GM18951 (cell line): ENCODE measurements around the gene GREM2.

Source experiments
- POLR2A ChIP-seq: IDR thresholded peaks from 4 replicates; pipeline ENCODE4 v1.6.1; 2011; ENCODE audit warnings: mild to moderate bottlenecking; ENCODE audit not compliant: insufficient read length, insufficient read depth; ENCODE audit errors: extremely low read depth
- in situ Hi-C: fragments of 300-500 bp; cut with MboI; formaldehyde crosslinking; loops from one replicate; pipeline ENCODE4 v1.12.0; 2022; ENCODE audit warnings: low sequenced_read_pairs, mixed read lengths, inconsistent platforms; ENCODE audit not compliant: unreplicated experiment

The GREM2 gene

GRCh38 chr1:240619906-240620621 is 8.1 kb upstream of the GREM2 start:
- in situ Hi-C loops = no loop called here
- no peak for TF ChIP-seq POLR2A

GRCh38 chr1:240619357-240619756 is 7.4 kb upstream of the GREM2 start:
- TF ChIP-seq POLR2A = no peak
- in situ Hi-C loops = no loop called here

GRCh38 chr1:240618946-240619345 is 7.0 kb upstream of the GREM2 start:
- in situ Hi-C loops = no loop called here
- TF ChIP-seq POLR2A = no peak

GRCh38 chr1:240616018-240616417 is 4.1 kb upstream of the GREM2 start:
- no peak for TF ChIP-seq POLR2A
- in situ Hi-C loops = no loop called here

- TF ChIP-seq POLR2A = no peak
- in situ Hi-C loops = no loop called here
Measured at GRCh38 chr1:240613356-240614142, 1.6 kb upstream of the GREM2 start.

- TF ChIP-seq POLR2A = no peak
- in situ Hi-C loops = no loop called here
Measured at GRCh38 chr1:240612811-240613210, 856 bp upstream of the GREM2 start.

- in situ Hi-C loops = no loop called here
- TF ChIP-seq POLR2A = no peak
Measured at GRCh38 chr1:240611228-240611618, 732 bp downstream of the GREM2 start.

- in situ Hi-C loops = no loop called here
- no peak for TF ChIP-seq POLR2A
Measured at GRCh38 chr1:240610636-240611035, 1.3 kb downstream of the GREM2 start.

- in situ Hi-C loops = no loop called here
- TF ChIP-seq POLR2A = no peak
Measured at GRCh38 chr1:240609527-240610060, 2.4 kb downstream of the GREM2 start.

- TF ChIP-seq POLR2A = no peak
- in situ Hi-C loops = no loop called here
Measured at GRCh38 chr1:240608707-240609106, 3.2 kb downstream of the GREM2 start.

GRCh38 chr1:240607006-240607405 is 4.9 kb downstream of the GREM2 start:
- TF ChIP-seq POLR2A = no peak
- in situ Hi-C loops = no loop called here

GRCh38 chr1:240602189-240602588 is 9.8 kb downstream of the GREM2 start:
- in situ Hi-C loops = no loop called here
- no peak for TF ChIP-seq POLR2A

- in situ Hi-C loops = no loop called here
- no peak for TF ChIP-seq POLR2A
Measured at GRCh38 chr1:240599830-240600229, 12.1 kb downstream of the GREM2 start.

- no peak for TF ChIP-seq POLR2A
- in situ Hi-C loops = no loop called here
Measured at GRCh38 chr1:240599299-240599698, 12.7 kb downstream of the GREM2 start.

- in situ Hi-C loops = no loop called here
Measured at GRCh38 chr1:240598216-240599001, 13.5 kb downstream of the GREM2 start.

More at GRCh38 chr1:240598216-240599001, 13.5 kb downstream of the GREM2 start:
- no peak for TF ChIP-seq POLR2A
